Gastroesophageal sphincter (tissue), 4 donors: ENCODE data around the gene ACTMAP. TPM values are rescaled to one million over a fixed set of nuclear protein-coding genes. Genes with fewer than 3 reads are reported as not detected.

Experiments used
- ATAC-seq: fragments of 150-250 bp; one replicate; pipeline ENCODE4 v1.9.1; 2016; ENCODE audit warnings: mild to moderate bottlenecking, moderate library complexity
- H3K27ac ChIP-seq, 4 donors: fragments of 200-600 bp; sonication (generic) in 3 of 4; 1 replicate in 3 of 4; 2 replicates in 1 of 4; pipeline ENCODE4 v1.5.1; 2016 to 2019
- H3K27me3 ChIP-seq: fragments of 200-600 bp; sonication (generic); one replicate; pipeline ENCODE4 v1.5.1; 2019
- H3K36me3 ChIP-seq, 2 donors: fragments of 200-600 bp; sonication (generic); one replicate each; pipeline ENCODE4 v1.5.1; 2019; ENCODE audit warnings: control low read depth in 1 of 2
- H3K4me1 ChIP-seq, 3 donors: fragments of 200-600 bp; sonication (generic); 1 replicate in 2 of 3; 2 replicates in 1 of 3; pipeline ENCODE4 v1.5.1; 2016 to 2019; ENCODE audit warnings: control low read depth in 2 of 3
- H3K4me3 ChIP-seq, 2 donors: fragments of 200-600 bp; sonication (generic); one replicate each; pipeline ENCODE4 v1.5.1; 2019; ENCODE audit warnings: mild to moderate bottlenecking in 1 of 2, moderate library complexity in 1 of 2
- H3K9me3 ChIP-seq, 3 donors: fragments of 200-600 bp; sonication (generic); one replicate each; pipeline ENCODE4 v1.5.1; 2017 to 2019; ENCODE audit warnings: control low read depth in 2 of 3
- EP300 ChIP-seq: sonication (generic); formaldehyde crosslinking; IDR thresholded peaks from one replicate; pipeline ENCODE4 v1.6.1; 2017; ENCODE audit warnings: antibody characterized with exemption, mild to moderate bottlenecking
- POLR2A ChIP-seq, 2 donors: fragments of 450-650 bp; IDR thresholded peaks; one replicate each; pipeline ENCODE4 v1.6.1; 2017; ENCODE audit warnings: antibody characterized with exemption in 2 of 2, mild to moderate bottlenecking in 2 of 2, moderate library complexity in 1 of 2
- POLR2AphosphoS5 ChIP-seq: sonication (generic); formaldehyde crosslinking; IDR thresholded peaks from one replicate; pipeline ENCODE4 v1.6.1; 2017; ENCODE audit warnings: antibody characterized with exemption
- WGBS, 2 donors: methylation state at CpG; one replicate each; pipeline ENCODE4 v1.1.5; 2018; ENCODE audit warnings: low coverage in 1 of 2; 5-methylcytosine and 5-hydroxymethylcytosine counted together
- total RNA-seq, 4 donors: library from RNA; depleted of rRNA; stranded (reverse); fragments of >200 nt; gene quantifications; one replicate each; pipeline ENCODE4 v1.1.0, GENCODE V29; 2016
- TF ChIP-seq, protein P1 (sequence below), 4 experiments: fragments of 200-600 bp in 2 of 4; fragments of 450-650 bp in 2 of 4; sonication (generic) in 1 of 4; IDR thresholded peaks; one replicate each; pipeline ENCODE4 v1.5.1; 2017 to 2019; ENCODE audit warnings: antibody characterized with exemption in 4 of 4, mild to moderate bottlenecking in 2 of 4, moderate library complexity in 2 of 4

The ACTMAP gene
- total RNA-seq, 4 donors from 2014 or later: 0.89 to 2.4 (median 2.0) TPM

DNA sequence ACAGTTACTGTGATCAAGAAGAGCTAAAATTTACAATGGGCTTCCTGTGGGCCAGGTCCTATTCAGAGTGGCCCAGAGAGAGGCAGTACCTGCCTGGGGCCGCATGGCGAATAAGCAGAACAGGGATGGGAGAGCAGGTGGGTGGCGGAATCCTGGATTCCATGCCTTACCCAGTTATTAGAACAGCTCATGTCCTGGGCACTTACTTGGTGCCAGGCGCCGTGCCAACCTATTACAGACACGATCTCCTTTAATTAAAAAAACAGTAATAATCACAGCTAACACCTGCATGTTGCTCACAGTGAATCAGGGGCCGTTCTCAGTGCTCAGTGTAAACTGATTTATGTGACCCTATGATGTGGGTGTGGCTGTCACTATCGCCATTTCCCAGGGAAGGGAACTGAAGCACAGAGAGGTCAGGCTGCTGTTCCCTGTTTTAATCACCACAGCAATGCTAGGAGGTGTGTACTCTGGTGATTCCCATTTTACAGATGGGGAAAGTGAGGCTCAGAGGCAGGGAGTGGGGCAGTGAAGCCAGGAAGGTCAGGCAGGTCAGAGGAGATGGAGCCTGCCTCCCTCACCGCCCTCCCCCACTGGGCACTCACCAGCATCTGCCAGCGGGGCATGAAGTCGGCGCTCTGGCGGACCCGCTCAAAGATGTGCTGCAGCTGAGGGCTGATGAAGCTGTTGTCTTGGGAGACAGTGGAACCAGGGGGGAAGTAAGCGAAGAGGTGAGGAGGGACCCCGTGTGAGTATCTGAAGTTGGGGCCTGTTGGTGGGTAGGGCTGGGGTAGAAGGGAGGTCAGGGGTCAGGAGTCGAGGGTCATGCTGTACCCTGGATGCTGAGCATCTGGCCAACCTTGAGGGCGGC is 45.6 kb downstream of the ACTMAP start:
- 78 to 89% methylated on average over 4 to 11 of the region's 18 CpGs for WGBS, 2 donors
- no peaks in the 10 kb centered on the region for H3K9me3 ChIP-seq
- H3K27ac ChIP-seq: no peak overlapping the region
- no peak for TF ChIP-seq POLR2AphosphoS5
- TF ChIP-seq POLR2A (IDR thresholded peaks at IDR 0.05): no peak
- TF ChIP-seq, protein P1, sequence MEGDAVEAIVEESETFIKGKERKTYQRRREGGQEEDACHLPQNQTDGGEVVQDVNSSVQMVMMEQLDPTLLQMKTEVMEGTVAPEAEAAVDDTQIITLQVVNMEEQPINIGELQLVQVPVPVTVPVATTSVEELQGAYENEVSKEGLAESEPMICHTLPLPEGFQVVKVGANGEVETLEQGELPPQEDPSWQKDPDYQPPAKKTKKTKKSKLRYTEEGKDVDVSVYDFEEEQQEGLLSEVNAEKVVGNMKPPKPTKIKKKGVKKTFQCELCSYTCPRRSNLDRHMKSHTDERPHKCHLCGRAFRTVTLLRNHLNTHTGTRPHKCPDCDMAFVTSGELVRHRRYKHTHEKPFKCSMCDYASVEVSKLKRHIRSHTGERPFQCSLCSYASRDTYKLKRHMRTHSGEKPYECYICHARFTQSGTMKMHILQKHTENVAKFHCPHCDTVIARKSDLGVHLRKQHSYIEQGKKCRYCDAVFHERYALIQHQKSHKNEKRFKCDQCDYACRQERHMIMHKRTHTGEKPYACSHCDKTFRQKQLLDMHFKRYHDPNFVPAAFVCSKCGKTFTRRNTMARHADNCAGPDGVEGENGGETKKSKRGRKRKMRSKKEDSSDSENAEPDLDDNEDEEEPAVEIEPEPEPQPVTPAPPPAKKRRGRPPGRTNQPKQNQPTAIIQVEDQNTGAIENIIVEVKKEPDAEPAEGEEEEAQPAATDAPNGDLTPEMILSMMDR (IDR thresholded peaks at IDR 0.05): no peak
- no peak for TF ChIP-seq EP300
- H3K27me3 ChIP-seq: no peaks in the 10 kb centered on the region
- H3K4me1 ChIP-seq: peaks cover 0 to 16% (median 0%) of the 10 kb centered on the region in 3 donors
- H3K4me3 ChIP-seq: no peak overlapping the region
- no peak for ATAC-seq
- peaks cover 0 to 100% of the 10 kb centered on the region in 2 donors for H3K36me3 ChIP-seq

DNA sequence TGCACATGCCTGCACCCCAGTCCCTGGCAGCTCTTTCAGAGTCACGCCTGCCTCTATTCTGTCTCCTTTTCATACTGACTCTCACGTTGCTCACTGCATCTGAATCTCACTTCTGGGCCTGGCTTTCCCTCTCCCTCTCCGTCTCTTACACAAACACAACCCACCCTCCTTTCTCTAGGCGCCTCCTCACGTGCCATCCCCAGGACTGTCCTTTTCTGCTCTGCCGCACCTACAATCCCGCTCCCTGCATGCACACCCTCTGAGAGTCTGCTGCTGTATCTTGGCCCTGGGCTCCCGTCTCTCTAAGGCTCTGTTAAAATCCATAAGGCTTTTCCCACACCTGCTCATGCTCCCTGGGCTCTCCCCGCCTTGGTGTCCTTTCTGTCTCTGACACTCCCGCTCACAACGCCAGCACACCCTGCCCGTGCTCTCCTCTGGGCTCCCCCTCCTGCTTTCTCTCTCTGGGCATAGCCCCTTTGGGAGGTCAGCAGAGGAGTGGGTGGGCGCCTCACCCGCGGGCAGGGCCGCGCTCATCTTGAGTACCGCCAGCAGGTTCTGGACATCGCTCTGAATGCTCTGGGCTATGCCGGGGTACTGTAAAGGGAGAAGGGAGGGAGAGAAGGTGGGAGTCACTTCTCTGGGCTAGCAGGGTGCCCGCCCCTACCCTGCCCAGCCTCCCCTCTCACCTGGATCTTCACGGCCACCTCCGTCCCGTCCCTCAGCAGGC is 47.1 kb downstream of the ACTMAP start:
- Histone ChIP-seq H3K9me3 (no peaks in the 10 kb centered on the region), H3K27ac (peak overlapping the region in 3 of 4 donors; percentile 17 to 44 (median 43)), H3K4me1 (peaks cover 0 to 16% (median 0%) of the 10 kb centered on the region in 3 donors), H3K4me3 (no peak overlapping the region), H3K27me3 (no peaks in the 10 kb centered on the region), H3K36me3 (peaks cover 0 to 100% of the 10 kb centered on the region in 2 donors)
- 62 to 69% methylated on average over 10 to 11 of the region's 24 CpGs for WGBS, 2 donors
- no peak for ATAC-seq
- no peak for TF ChIP-seq EP300
- TF ChIP-seq POLR2A (IDR thresholded peaks at IDR 0.05): no peak
- no peak for TF ChIP-seq POLR2AphosphoS5
- TF ChIP-seq, protein P1 (IDR thresholded peaks at IDR 0.05): no peak

DNA sequence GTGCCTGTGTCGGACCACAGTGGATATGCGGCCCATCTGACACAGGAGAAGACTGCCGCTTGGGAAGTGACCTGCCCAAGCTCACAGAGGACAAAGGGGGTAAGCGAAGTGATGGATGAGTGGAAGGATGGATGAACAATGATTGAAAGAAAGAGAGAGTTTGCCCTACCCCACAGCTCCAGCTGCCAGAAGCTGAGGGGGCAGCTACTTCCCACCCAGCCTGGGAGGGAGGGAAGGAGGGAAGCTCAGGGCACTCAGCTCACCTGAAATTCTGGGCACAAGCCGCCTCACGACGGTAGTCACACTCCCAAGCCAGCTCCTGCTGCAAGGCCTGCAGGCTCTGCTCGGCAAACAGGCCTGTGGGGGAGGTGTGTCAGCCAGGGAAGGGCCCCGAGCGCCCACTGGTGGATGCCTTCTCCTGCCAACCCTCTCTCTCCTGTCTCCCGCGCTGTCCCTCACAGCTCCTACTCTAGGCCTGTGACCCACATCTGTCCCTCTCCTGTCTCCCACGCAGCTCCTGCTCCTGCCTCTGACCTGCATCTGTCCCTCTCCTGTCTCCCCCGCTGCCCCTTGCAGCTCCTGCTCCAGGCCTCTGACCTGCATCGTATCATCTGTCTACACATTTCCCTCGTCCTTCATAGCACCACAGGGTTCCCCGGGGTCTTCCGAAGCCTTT is 47.8 kb downstream of the ACTMAP start:
- Histone ChIP-seq H3K36me3 (peaks cover 0 to 98% of the 10 kb centered on the region in 2 donors), H3K4me3 (no peak overlapping the region), H3K27me3 (no peaks in the 10 kb centered on the region), H3K9me3 (no peaks in the 10 kb centered on the region), H3K27ac (peak overlapping the region in 3 of 4 donors; percentile 17 to 44 (median 43)), H3K4me1 (peaks cover 0 to 16% (median 0%) of the 10 kb centered on the region in 3 donors)
- ATAC-seq: peak; percentile 60
- TF ChIP-seq, protein P1 (IDR thresholded peaks at IDR 0.05): peak in 3 of 4 experiments; percentile 55 to 60 (median 57)
- TF ChIP-seq POLR2AphosphoS5: peak; percentile 33
- peak in 1 of 2 donors; percentile 4 for TF ChIP-seq POLR2A (IDR thresholded peaks at IDR 0.05)
- no peak for TF ChIP-seq EP300
- 36 to 42% methylated on average over 11 to 14 of the region's 18 CpGs for WGBS, 2 donors

DNA sequence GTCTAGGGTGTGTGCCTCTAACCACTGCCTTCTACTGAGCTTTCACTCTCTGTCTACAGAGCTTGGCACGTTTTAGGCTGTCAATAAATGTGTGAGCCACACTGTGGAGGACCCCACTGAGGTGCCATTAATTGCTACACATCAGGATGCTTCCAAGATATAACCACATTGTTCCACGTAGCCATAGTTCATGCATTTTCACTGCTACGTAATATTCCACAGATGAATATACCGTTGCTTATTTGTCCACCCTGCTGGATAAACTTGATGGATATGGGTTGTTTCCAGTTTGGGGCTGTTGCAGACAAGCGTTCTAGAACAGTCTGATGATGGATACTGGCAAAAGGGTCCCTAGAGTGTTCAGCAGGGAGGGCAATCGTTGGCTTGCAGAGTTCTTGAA is 48.5 kb downstream of the ACTMAP start:
- peaks cover 0 to 98% of the 10 kb centered on the region in 2 donors for H3K36me3 ChIP-seq
- H3K27ac ChIP-seq: peak overlapping the region in 1 of 4 donors; percentile 44
- no peak overlapping the region for H3K4me3 ChIP-seq
- peaks cover 0 to 16% (median 0%) of the 10 kb centered on the region in 3 donors for H3K4me1 ChIP-seq
- 87 to 92% methylated on average over 4 to 5 of the region's 6 CpGs for WGBS, 2 donors
- H3K27me3 ChIP-seq: no peaks in the 10 kb centered on the region
- no peaks in the 10 kb centered on the region for H3K9me3 ChIP-seq
- no peak for ATAC-seq
- no peak for TF ChIP-seq POLR2AphosphoS5
- TF ChIP-seq POLR2A (IDR thresholded peaks at IDR 0.05): no peak

DNA sequence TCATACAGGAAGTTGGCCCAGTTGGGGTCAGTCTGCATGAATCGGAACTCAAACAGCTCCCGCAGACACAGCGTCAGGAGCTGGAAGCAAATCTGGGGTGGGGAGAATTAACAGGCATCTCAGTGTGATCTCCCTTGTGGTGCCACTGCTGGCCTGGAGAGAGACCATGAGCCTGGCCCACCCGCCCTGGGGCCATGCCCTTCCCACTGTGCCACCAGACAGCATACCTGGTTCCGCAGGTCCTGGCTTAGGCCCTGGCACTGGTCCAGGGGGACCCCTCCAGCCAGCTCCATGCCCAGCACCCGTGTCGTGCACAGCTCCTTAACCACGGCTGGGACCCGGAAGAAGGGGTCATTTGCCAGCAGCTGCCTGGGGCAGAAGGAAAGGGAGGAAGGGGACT is 50.2 kb downstream of the ACTMAP start:
- Histone ChIP-seq H3K36me3 (peaks cover 0 to 98% of the 10 kb centered on the region in 2 donors), H3K27me3 (no peaks in the 10 kb centered on the region), H3K4me3 (no peak overlapping the region), H3K4me1 (peaks cover 0 to 16% (median 0%) of the 10 kb centered on the region in 3 donors), H3K27ac (no peak overlapping the region), H3K9me3 (no peaks in the 10 kb centered on the region)
- no CpG with 5 or more reads among the region's 9 CpGs for WGBS, 2 donors
- no peak for ATAC-seq
- TF ChIP-seq POLR2AphosphoS5 (no peak), EP300 (no peak), POLR2A (IDR thresholded peaks at IDR 0.05) (no peak)
- TF ChIP-seq, protein P1 (IDR thresholded peaks at IDR 0.05): no peak
